ENCODE measurements around the gene SMYD3. TPM values are rescaled to one million over a fixed set of nuclear protein-coding genes. Genes with fewer than 3 reads are reported as not detected.

Gene SMYD3
- total and polyA plus RNA-seq, 11 donors: 6.3 to 12.1 (median 9.5) TPM

- peaks cover 0 to 3% (median 0%) of the 10 kb centered on the region in 12 donors for H3K4me1 ChIP-seq
- H3K27me3 ChIP-seq: no peaks in the 10 kb centered on the region
- intact Hi-C loops (cut with DNase I): no loop called here
- no peaks in the 10 kb centered on the region for H3K36me3 ChIP-seq
- no peak for DNase-seq
- 92 to 100% (median 95%) methylated on average over 1 of the region's 1 CpG for WGBS, 4 donors
- H3K9me3 ChIP-seq: no peaks in the 10 kb centered on the region
- H3K4me3 ChIP-seq: no peak overlapping the region
- TF ChIP-seq CTCF (IDR thresholded peaks at IDR 0.05) (no peak), POLR2A (IDR thresholded peaks at IDR 0.05) (no peak)
- ATAC-seq: no peak
- H3K27ac ChIP-seq: no peak overlapping the region
Observed at GRCh38 chr1:246036175-246036574, 470.9 kb downstream of the SMYD3 start.

- no peaks in the 10 kb centered on the region for H3K9me3 ChIP-seq
- no peaks in the 10 kb centered on the region for H3K27me3 ChIP-seq
- H3K36me3 ChIP-seq: no peaks in the 10 kb centered on the region
- no peak overlapping the region for H3K27ac ChIP-seq
- intact Hi-C loops (cut with DNase I): no loop called here
- DNase-seq (no peak), ATAC-seq (no peak)
- WGBS, 4 donors: 52 to 69% (median 55%) methylated on average over 11 of the region's 11 CpGs
- H3K4me1 ChIP-seq: peaks cover 0 to 3% (median 0%) of the 10 kb centered on the region in 12 donors
- TF ChIP-seq POLR2A (IDR thresholded peaks at IDR 0.05) (no peak), CTCF (IDR thresholded peaks at IDR 0.05) (no peak)
- peak overlapping the region in 1 of 12 donors; percentile 11 for H3K4me3 ChIP-seq
Observed at GRCh38 chr1:246035060-246035541, 472.0 kb downstream of the SMYD3 start.

- Histone ChIP-seq H3K36me3 (no peaks in the 10 kb centered on the region), H3K27ac (no peak overlapping the region), H3K9me3 (no peaks in the 10 kb centered on the region), H3K4me1 (peaks cover 0 to 3% (median 0%) of the 10 kb centered on the region in 12 donors), H3K4me3 (no peak overlapping the region), H3K27me3 (no peaks in the 10 kb centered on the region)
- TF ChIP-seq CTCF (IDR thresholded peaks at IDR 0.05) (no peak), POLR2A (IDR thresholded peaks at IDR 0.05) (no peak)
- DNase-seq (peak in 1 of 5 donors; percentile 29), ATAC-seq (no peak)
- WGBS, 4 donors: 85 to 90% (median 86%) methylated on average over 12 of the region's 12 CpGs
- intact Hi-C loops (cut with DNase I): no loop called here
Observed at GRCh38 chr1:246034630-246035029, 472.4 kb downstream of the SMYD3 start.

GRCh38 chr1:246032984-246033383 is 474.1 kb downstream of the SMYD3 start:
- intact Hi-C loops (cut with DNase I): loop anchor here in 1 of 10 donors (2.0 kb wide), 1 partner anchor 36 kb away; no protein-coding TSS in a partner anchor
- Histone ChIP-seq H3K9me3 (peaks cover 0 to 5% (median 0%) of the 10 kb centered on the region in 12 donors), H3K4me1 (peaks cover 0 to 3% (median 0%) of the 10 kb centered on the region in 12 donors), H3K27ac (no peak overlapping the region), H3K27me3 (no peaks in the 10 kb centered on the region), H3K4me3 (no peak overlapping the region), H3K36me3 (no peaks in the 10 kb centered on the region)
- TF ChIP-seq CTCF (IDR thresholded peaks at IDR 0.05) (no peak), POLR2A (IDR thresholded peaks at IDR 0.05) (no peak)
- DNase-seq: no peak
- 78 to 87% (median 83%) methylated on average over 1 of the region's 1 CpG for WGBS, 4 donors
- no peak for ATAC-seq

All from heart left ventricle (tissue), 16 donors.